GM12801 (cell line): ENCODE results near the gene TMEM184B.

ENCODE experiments used
- CTCF ChIP-seq: IDR thresholded peaks from one replicate; pipeline ENCODE4 v1.5.1; 2011; ENCODE audit warnings: control low read depth; ENCODE audit not compliant: insufficient read length; ENCODE audit errors: extremely low read depth

Gene TMEM184B

DNA sequence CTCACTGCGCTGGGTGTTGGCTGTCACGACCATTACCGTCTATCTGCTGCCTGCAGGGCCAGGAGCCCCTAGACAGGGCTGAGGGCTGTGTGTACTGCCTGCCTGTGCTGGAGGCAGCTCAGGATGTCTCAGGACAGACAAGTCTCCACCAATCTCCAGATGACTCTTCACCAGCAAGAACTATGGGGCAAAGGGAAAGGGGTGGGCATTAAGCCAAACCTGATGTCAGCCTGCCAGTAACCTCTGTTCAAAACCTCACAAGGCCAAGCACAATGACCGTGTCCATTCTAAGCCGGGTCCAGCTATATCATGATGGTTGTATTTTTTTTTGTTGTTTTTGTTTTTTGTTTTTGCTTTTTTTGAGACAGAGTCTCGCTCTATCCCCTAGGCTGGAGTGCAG, 39.4 kb downstream of the TMEM184B start:
- no peak for TF ChIP-seq CTCF

DNA sequence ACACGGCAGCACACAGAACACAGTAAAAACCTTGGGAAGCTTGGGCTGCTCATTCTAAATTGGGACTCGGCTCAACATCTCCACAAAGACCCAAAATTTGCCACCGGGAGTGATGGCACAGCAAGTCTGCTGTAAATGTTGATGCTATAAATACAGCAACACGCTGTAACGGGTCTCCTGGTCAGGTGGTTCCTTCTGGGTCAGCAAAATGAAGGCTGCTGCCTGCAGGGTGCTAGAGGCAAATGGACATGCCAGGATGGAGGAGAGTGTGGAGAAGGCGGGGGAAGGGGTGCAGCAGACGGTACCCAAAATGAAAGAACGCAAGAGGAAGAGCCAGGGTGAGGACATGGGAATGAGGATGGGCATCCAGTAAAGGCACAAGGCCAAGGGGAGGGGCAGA, 40.6 kb downstream of the TMEM184B start:
- no peak for TF ChIP-seq CTCF

GRCh38 chr22:38230916-38231315, 41.9 kb downstream of the TMEM184B start:
- no peak for TF ChIP-seq CTCF

DNA sequence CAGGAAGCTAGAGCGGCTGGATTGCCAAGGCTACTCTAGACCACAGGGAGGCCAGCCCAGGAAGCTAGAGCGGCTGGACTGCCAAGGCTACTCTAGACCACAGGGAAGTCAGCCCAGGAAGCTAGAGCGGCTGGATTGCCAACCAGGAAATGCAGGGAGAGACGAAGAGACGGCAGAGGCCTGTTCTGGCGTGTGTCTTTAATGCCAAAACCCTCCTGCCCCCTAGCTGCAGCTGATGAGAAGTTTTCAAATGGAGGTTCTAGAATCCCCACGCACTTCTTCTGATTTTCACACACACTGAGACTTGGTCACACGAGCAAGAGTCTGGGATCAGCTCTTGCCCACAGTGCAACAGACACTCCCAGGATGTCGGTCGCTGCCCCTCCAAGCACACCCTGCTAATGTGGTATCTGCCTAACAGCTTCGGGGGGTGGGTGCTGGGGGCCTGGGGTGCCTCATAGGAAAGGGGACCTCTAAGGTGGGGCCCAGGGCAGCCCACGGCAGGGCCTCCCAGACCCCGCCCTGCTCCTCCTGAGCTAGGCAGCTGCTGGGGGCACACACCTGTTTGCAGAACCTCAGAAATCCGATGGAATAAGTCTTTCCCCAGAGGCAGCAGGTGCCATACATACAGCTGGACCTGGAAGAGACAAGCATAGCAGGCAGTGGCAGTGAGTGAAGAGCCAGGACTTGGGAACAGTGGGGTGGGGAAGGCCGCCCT, 42.5 kb downstream of the TMEM184B start:
- TF ChIP-seq CTCF: no peak

GRCh38 chr22:38228873-38229740, 43.7 kb downstream of the TMEM184B start:
- no peak for TF ChIP-seq CTCF

GRCh38 chr22:38228326-38228872, 44.4 kb downstream of the TMEM184B start:
- no peak for TF ChIP-seq CTCF

DNA sequence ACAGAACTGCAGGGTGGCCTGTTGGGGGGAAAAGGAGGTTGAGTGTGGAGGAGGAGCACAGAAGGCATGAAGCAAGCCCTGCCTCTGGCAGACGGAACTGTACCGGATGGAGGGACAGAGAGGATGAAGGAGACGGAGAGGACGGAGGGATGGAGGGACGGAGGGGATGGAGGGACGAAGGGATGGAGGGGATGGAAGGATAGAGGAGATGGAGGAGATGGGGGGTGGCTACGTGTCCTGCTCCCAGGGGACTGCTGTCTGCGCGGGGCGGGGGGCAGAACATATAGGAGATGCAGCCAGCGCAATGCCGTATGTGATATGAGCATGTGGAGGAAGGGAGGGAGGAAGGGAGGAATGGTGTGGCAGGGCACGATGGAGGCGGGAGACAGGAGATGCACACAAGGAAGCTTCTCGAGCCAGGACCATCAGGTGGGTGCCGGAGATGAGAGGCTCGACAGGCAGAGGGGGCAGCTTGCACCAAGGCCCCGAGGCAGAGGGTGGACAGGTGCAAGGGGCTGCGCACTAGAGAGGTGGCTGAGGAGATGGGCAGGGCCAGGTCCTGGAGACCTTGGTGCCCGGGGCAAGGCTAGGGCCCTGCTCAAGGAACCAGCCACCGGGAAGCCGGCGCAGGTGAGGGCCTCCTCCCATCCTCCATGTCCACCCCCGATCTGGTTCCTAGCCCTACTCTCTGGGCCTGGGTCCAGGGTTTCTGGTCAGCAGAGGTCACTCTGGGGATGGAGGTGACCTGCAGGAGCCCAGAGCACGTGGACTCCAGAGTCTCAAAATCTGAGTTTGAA, 45.8 kb downstream of the TMEM184B start:
- no peak for TF ChIP-seq CTCF
